Endothelial cell of coronary artery (primary cell): ENCODE measurements around the gene TEAD1. TPM values are rescaled to one million over a fixed set of nuclear protein-coding genes. Genes with fewer than 3 reads are reported as not detected.

ENCODE experiments used
- total RNA-seq: library from RNA; depleted of rRNA; stranded (reverse); fragments of >200 nt; gene quantifications from 2 replicates; pipeline ENCODE4 v1.2.3, GENCODE V29; 2014

TEAD1 gene
- total RNA-seq: 15.5 and 37.2 TPM in 2 replicates

DNA sequence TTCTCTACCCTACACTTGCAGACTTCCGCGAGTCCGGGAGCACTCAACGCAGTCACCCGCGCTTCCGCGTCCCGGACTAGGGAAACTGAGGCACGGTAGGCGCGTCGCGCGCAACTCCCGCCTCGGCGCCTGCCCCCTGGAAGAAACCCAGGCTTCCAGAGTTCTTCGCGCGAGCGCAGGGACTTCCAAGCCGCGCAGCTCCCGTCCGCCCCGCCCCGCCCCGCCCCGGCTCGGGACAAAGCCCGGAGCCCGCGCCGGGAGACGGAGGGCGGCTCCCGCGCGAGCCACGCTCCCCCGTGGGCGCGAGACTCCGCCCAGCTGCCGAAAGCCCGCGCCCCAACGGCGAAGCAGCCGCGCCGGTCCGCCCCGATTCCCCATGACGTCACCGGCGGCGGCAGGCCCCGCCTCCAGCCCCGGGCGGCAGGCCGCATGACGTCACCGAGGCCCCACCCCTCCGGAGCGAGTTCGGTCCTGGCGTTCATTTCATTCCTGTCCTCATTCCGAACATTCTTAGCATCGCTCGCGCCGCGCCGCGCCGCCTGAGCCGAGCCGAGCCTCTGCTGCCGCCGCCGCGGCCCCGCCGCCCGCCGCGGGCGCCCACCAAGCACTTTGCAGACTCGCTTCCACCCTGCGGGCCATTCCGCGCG, at the start of gene TEAD1:
TSS of gene TEAD1 (plus strand) at position 498 of the 647 bp plus-strand sequence.

